ENCODE measurements around the gene CLIC4.

Gene CLIC4

DNA sequence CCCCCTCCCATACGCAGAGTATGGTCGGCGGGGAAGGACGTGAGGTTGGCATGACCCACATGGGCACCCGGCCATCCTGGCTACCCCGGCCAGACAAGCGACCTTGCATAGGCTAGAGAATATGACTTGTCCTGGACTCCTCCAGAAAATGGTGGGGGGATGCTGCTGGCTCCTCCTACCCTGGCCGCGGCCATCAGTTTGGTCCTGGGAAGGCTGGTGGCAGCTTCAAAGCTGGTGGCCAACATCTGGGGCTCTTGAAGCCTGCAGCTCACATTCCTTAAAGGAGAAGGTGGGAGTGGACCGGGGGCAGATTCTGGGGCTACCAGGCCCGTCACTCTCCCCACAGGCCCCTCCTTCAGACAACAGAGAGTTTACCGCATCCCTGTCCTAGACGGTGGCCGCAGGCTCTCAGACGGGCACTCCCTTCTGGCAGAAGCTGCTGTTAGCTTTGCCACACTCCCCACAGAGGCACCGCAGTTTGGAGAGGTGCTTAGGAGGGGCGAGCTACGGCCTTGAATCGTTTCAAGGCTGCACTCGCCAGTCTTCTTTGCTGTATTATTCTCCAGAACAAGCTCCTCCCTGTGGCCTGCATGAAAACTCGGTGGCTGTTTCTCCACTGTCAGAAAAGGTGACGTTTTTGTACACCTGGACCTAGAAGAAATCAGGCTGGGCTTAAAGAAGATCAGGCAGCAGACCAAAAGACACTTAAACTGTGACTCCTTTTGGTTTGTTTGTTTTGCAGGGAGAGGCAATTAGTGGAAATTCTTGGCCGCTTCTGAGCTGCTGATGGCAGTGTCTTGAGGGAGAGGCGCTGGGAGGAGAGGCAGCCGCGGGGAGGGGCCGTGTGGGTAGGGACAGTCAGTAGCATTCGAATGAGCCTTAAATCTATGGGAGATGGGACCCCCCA is 116.8 kb downstream of the CLIC4 start:
- no peak for DNase-seq

- DNase-seq = no peak
Measured at GRCh38 chr1:24862775-24863483, 117.7 kb downstream of the CLIC4 start.

- DNase-seq = no peak
Measured at GRCh38 chr1:24864370-24864777, 119.1 kb downstream of the CLIC4 start.

- no peak for DNase-seq
Measured at GRCh38 chr1:24865168-24865567, 119.9 kb downstream of the CLIC4 start.

- no peak for DNase-seq
Measured at GRCh38 chr1:24865587-24865986, 120.3 kb downstream of the CLIC4 start.

DNA sequence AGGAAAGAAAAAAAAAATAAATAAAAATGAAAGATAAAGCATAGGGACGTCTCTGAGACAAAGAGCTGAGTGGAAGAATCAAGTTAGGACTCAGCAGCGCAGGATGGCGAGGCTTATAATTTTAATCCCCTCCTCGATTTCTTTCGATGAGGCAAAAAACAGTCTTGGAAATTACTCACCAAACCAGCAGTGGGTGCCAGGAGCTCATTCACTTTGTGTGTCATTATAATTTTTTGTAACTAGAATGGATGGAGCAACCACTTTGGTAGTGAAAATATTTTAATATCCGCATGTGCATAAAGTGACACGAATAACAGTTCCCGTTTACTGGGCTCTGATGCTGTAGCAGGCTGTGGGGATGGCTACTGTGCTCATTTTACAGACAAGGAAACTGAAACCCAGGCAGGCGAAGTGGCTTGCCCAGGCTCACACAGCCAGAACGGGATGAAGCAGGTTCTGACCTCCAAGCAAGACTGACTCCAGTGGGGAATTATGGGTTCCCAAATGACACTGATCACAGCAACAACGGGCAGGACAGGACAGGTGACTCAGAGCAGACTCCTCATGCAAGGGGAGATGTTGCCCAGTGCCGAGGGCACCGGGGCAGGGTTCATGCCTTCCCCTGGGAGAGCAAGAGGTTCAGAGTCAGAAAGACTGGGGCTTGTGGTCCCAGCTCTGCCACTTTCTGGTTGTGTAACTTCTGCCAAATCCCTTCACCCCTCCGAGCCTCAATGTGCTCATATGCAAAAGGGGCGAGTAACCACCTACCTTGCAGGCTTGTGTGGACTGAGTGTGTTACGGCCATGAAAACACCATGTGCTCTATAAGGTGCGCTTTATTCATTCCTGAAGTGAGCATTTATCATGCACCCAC is 121.2 kb downstream of the CLIC4 start:
- no peak for DNase-seq

DNA sequence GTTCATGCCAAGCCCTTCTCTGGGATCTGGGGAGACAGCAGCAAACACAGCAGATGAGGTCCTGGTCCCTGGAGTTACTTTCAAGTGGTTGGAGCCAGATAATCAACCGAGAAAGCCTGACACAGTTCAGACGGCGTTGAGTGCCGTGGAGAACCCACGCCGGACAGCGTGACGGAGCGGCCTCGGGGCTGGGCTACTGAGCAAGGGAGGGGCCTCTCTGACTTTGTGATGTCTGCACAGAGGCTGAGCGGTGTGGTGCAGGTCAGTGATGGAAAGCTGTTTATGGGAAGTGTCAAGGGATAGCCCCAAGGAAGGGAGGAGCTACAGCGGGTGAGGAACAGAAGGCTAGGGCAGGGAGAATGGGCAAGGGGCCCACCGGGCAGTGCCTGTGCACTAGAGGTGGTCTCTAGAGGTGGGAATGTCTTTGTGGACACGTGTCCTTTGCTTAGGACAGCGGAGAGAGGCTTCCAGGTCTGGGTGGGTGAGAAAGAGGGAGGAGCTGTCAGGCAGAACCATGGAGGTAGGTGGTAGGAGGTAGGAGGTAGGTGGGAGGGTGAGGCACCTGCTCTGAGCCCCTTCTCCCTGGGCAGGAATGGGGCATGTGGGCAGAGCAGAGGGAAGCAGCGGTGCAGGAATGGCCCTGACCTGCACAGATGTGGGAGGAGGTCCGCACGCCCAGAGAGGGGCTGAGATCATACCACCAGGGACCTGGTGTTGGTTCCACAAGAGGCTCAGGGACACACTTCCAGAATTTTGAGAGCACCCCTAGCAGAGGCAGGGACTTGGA is 122.0 kb downstream of the CLIC4 start:
- no peak for DNase-seq

DNA sequence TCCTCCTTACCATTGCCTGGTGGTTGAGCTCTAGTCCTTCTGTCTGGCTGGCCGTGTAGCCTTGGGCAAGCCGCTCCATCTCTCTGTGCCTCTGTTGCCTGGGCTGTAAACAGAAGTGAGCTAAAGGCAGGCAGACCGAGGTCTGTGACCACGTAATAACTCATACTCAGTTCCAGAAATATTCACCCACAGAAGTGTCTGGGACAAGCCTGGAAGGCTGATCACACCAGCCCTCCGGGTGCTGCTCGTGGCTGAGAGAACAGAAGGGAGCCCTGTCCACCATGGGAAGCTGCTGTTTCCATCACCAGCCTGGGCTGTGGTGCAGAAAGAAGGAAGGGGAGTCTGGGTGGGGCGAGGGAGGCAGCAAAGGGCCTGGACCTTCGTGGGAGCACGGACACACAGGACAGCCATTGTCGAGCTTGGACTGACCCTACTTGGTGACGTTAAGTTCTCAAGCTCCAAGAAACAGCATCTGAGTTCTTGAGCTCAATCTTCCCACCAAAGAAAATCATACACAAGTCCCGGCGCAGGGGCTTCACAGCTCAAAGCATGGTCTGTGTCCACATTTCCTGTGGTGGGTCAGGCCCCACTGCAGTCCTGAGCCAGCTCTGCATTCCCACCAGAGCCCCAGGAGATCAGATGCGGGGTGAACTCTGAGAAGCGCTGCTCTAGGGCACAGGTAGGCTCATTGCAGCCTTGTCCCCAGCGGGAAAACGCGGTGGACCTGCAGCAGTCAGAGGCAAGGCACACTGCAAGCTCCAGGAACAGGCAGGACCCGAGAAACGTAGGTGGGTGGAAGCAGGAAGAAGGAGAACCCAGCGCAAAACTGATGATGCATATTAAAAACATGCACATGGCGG is 123.0 kb downstream of the CLIC4 start:
- DNase-seq = no peak

DNA sequence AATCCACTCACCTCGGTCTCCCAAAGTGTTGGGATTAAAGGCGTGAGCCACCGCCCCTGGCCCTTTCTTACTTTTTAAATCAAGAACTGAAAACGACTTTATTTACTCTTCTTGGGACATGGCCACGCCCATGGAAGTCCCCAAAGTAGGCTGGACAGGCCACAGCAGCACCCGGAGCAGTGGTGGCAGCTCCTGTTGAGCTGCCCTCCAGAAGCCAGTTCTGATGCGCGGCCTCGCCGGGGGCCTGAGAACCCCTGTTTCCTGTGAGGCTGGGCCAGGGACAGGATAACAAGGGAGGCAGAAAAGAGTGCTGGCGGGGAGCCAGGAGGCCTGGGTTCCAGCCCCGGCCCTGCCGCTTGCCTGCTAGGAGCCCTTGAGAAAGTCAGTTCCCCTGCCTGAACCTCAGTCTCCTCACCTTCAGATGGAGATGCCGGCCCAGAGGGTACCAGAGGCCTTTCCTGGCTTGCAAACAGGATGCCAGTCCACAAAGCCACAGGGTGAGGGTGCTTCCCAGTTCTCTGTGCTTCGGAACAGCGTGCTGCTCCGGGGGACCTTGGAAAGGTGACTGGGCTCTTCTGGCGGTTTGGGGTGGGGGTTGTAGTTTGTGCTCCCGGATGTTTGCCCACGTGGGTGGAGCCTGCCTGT is 125.4 kb downstream of the CLIC4 start:
- no peak for DNase-seq

GRCh38 chr1:24871306-24871901 is 126.2 kb downstream of the CLIC4 start:
- no peak for DNase-seq

GRCh38 chr1:24872061-24872850 is 127.0 kb downstream of the CLIC4 start:
- peak; percentile 34 for DNase-seq

- no peak for DNase-seq
Measured at GRCh38 chr1:24873148-24873547, 127.9 kb downstream of the CLIC4 start.

DNA sequence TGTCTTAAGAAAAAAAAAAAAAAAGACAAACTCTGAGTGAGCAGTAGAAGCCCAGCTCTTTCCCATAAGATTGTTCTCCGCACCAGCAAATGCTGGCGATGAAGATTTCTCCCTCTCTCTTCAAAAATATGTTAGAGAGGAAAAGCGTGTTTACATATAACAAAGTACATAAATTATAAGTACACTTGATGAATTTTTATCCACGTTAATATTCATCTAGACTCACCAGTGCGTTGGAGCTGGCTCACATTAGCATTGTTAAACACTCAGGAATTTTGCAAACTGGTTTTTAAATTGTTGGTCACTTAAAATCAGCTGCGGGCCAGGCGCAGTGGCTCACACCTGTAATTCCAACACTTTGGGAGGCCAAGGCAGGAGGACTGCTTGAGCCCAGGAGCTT is 128.8 kb downstream of the CLIC4 start:
- no peak for DNase-seq

GRCh38 chr1:24874611-24875234 is 129.5 kb downstream of the CLIC4 start:
- no peak for DNase-seq

- no peak for DNase-seq
Measured at GRCh38 chr1:24875257-24875656, 130.0 kb downstream of the CLIC4 start.

- DNase-seq = no peak
Measured at GRCh38 chr1:24875991-24876506, 130.8 kb downstream of the CLIC4 start.

GRCh38 chr1:24878045-24878444 is 132.8 kb downstream of the CLIC4 start:
- DNase-seq = no peak

Data from midbrain (tissue), 1 donor.